Kidney glomerular epithelial cell (primary cell): ENCODE data around the gene AMPH.
A peak's percentile ranks its signal among the peaks of the same experiment; 100 is the strongest.

Experiments used
- DNase-seq: peaks from one replicate; lab custom pipeline; 2025; lab: John Stamatoyannopoulos, UW

Gene AMPH

GRCh38 chr7:38630720-38631673 is at the start of gene AMPH:
Gene AMPH, minus strand, starts transcription at chr7:38631373. Its CDS starts 22 bp downstream, at chr7:38631351.
- DNase-seq = no peak

GRCh38 chr7:38679419-38679818 is 48.2 kb upstream of the AMPH start:
- DNase-seq = no peak

- no peak for DNase-seq
These were observed 47.5 kb upstream of the AMPH start for GRCh38 chr7:38678698-38679054.

GRCh38 chr7:38677981-38678697 is 47.0 kb upstream of the AMPH start:
- no peak for DNase-seq

- DNase-seq = no peak
These were observed 44.4 kb upstream of the AMPH start for GRCh38 chr7:38675494-38676106.

- no peak for DNase-seq
These were observed 43.3 kb upstream of the AMPH start for GRCh38 chr7:38674513-38674912.

- DNase-seq = no peak
These were observed 42.6 kb upstream of the AMPH start for GRCh38 chr7:38673795-38674194.

GRCh38 chr7:38671911-38672905 is 41.0 kb upstream of the AMPH start:
- no peak for DNase-seq

GRCh38 chr7:38669965-38670520 is 38.9 kb upstream of the AMPH start:
- DNase-seq = no peak

GRCh38 chr7:38664972-38665371 is 33.8 kb upstream of the AMPH start:
- no peak for DNase-seq

- peak; percentile 32 for DNase-seq
These were observed 29.4 kb upstream of the AMPH start for GRCh38 chr7:38660427-38661099.

GRCh38 chr7:38659931-38660330 is 28.8 kb upstream of the AMPH start:
- DNase-seq = no peak

- DNase-seq = no peak
These were observed 27.7 kb upstream of the AMPH start for GRCh38 chr7:38658921-38659320.

- no peak for DNase-seq
These were observed 25.8 kb upstream of the AMPH start for GRCh38 chr7:38656968-38657367.

- no peak for DNase-seq
These were observed 24.9 kb upstream of the AMPH start for GRCh38 chr7:38655833-38656774.

- DNase-seq = no peak
These were observed 6.8 kb upstream of the AMPH start for GRCh38 chr7:38637957-38638356.

- DNase-seq = no peak
These were observed 1.2 kb upstream of the AMPH start for GRCh38 chr7:38632411-38632810.

GRCh38 chr7:38629651-38630510 is 1.3 kb downstream of the AMPH start:
- no peak for DNase-seq
